ENCODE measurements around the gene PPRC1.

Gene PPRC1

GRCh38 chr10:102113956-102114857, 18.6 kb upstream of the PPRC1 start:
- no peaks in the 10 kb centered on the region for H3K27me3 Mint-ChIP-seq
- H3K27ac Mint-ChIP-seq = peak overlapping the region; percentile 80
- no peaks in the 10 kb centered on the region for H3K9me3 Mint-ChIP-seq
- peaks cover 18 to 32% of the 10 kb centered on the region in 2 donors for H3K36me3 Mint-ChIP-seq
- DNase-seq (no peak), ATAC-seq (replicated peaks) (peak; percentile 23 to 24)
- peak overlapping the region; percentile 94 for H3K4me3 Mint-ChIP-seq
- H3K4me1 Mint-ChIP-seq = peaks cover 56 to 69% of the 10 kb centered on the region in 2 donors

GRCh38 chr10:102114861-102115618, 17.8 kb upstream of the PPRC1 start:
- peak overlapping the region; percentile 94 for H3K4me3 Mint-ChIP-seq
- no peaks in the 10 kb centered on the region for H3K9me3 Mint-ChIP-seq
- ATAC-seq (replicated peaks) (peak; percentile 80 to 84), DNase-seq (peak; percentile 66)
- H3K27ac Mint-ChIP-seq = peak overlapping the region; percentile 92
- H3K27me3 Mint-ChIP-seq = no peaks in the 10 kb centered on the region
- H3K4me1 Mint-ChIP-seq = peaks cover 55 to 74% of the 10 kb centered on the region in 2 donors
- H3K36me3 Mint-ChIP-seq = peaks cover 14 to 24% of the 10 kb centered on the region in 2 donors

- no peak for ATAC-seq (replicated peaks)
- Mint-ChIP-seq H3K27ac (peak overlapping the region; percentile 20), H3K9me3 (no peaks in the 10 kb centered on the region), H3K4me1 (peaks cover 54 to 75% of the 10 kb centered on the region in 2 donors), H3K27me3 (no peaks in the 10 kb centered on the region), H3K36me3 (peaks cover 8 to 16% of the 10 kb centered on the region in 2 donors), H3K4me3 (peak overlapping the region; percentile 14 to 94)
- DNase-seq = no peak
These were observed 17.1 kb upstream of the PPRC1 start for GRCh38 chr10:102115775-102116174.

- Mint-ChIP-seq H3K27me3 (no peaks in the 10 kb centered on the region), H3K4me3 (peak overlapping the region; percentile 1 to 4), H3K36me3 (peaks cover 2 to 8% of the 10 kb centered on the region in 2 donors), H3K27ac (peak overlapping the region; percentile 1), H3K4me1 (peaks cover 62 to 79% of the 10 kb centered on the region in 2 donors), H3K9me3 (no peaks in the 10 kb centered on the region)
- no peak for ATAC-seq (replicated peaks)
- DNase-seq = no peak
These were observed 16.2 kb upstream of the PPRC1 start for GRCh38 chr10:102116656-102117055.

- Mint-ChIP-seq H3K9me3 (no peaks in the 10 kb centered on the region), H3K4me3 (peak overlapping the region; percentile 96 to 98), H3K27ac (peak overlapping the region; percentile 92), H3K27me3 (no peaks in the 10 kb centered on the region), H3K4me1 (peaks cover 62 to 78% of the 10 kb centered on the region in 2 donors), H3K36me3 (peaks cover 2 to 4% of the 10 kb centered on the region in 2 donors)
- DNase-seq (peak; percentile 24), ATAC-seq (replicated peaks) (peak; percentile 8 to 13)
These were observed 15.3 kb upstream of the PPRC1 start for GRCh38 chr10:102117391-102118159.

GRCh38 chr10:102118867-102119266, 14.0 kb upstream of the PPRC1 start:
- H3K4me1 Mint-ChIP-seq = peaks cover 57 to 65% of the 10 kb centered on the region in 2 donors
- H3K27me3 Mint-ChIP-seq = no peaks in the 10 kb centered on the region
- peaks cover 0 to 4% of the 10 kb centered on the region in 2 donors for H3K36me3 Mint-ChIP-seq
- peak overlapping the region; percentile 96 to 98 for H3K4me3 Mint-ChIP-seq
- no peaks in the 10 kb centered on the region for H3K9me3 Mint-ChIP-seq
- peak overlapping the region; percentile 92 for H3K27ac Mint-ChIP-seq
- ATAC-seq (replicated peaks) (peak in 1 of 2 donors; percentile 2), DNase-seq (peak; percentile 61)

GRCh38 chr10:102119417-102120141, 13.3 kb upstream of the PPRC1 start:
- DNase-seq = peak; percentile 39
- peak; percentile 33 to 40 for ATAC-seq (replicated peaks)

GRCh38 chr10:102120142-102120990, 12.5 kb upstream of the PPRC1 start, which contains the start of gene LDB1:
Gene LDB1, minus strand, starts transcription at chr10:102120368. Its CDS starts 258 bp downstream, at chr10:102120110.
- H3K27me3 Mint-ChIP-seq = no peaks in the 10 kb centered on the region
- peak; percentile 72 to 78 for ATAC-seq (replicated peaks)
- H3K9me3 Mint-ChIP-seq = no peaks in the 10 kb centered on the region
- peak; percentile 74 for DNase-seq
- H3K4me1 Mint-ChIP-seq = peaks cover 49 to 56% of the 10 kb centered on the region in 2 donors
- H3K27ac Mint-ChIP-seq = peak within 1 kb of the TSS; percentile 92
- no peaks in the 10 kb centered on the region for H3K36me3 Mint-ChIP-seq
- peak within 1 kb of the TSS; percentile 96 to 98 for H3K4me3 Mint-ChIP-seq

More at GRCh38 chr10:102119417-102120141, 13.3 kb upstream of the PPRC1 start:
- Mint-ChIP-seq H3K4me3 (peak overlapping the region; percentile 96 to 98), H3K9me3 (no peaks in the 10 kb centered on the region), H3K4me1 (peaks cover 56 to 64% of the 10 kb centered on the region in 2 donors), H3K36me3 (peaks cover 0 to 4% of the 10 kb centered on the region in 2 donors), H3K27me3 (no peaks in the 10 kb centered on the region), H3K27ac (peak overlapping the region; percentile 92)

GRCh38 chr10:102120991-102121738, 11.7 kb upstream of the PPRC1 start:
- Mint-ChIP-seq H3K4me3 (peak overlapping the region; percentile 96 to 98), H3K36me3 (no peaks in the 10 kb centered on the region), H3K4me1 (peaks cover 42 to 48% of the 10 kb centered on the region in 2 donors), H3K27ac (peak overlapping the region; percentile 92), H3K9me3 (no peaks in the 10 kb centered on the region), H3K27me3 (no peaks in the 10 kb centered on the region)
- ATAC-seq (replicated peaks) (no peak), DNase-seq (peak; percentile 12)

- Mint-ChIP-seq H3K9me3 (no peaks in the 10 kb centered on the region), H3K27ac (peak overlapping the region; percentile 37), H3K36me3 (no peaks in the 10 kb centered on the region), H3K4me1 (peaks cover 36 to 41% of the 10 kb centered on the region in 2 donors), H3K4me3 (peak overlapping the region; percentile 96 to 98), H3K27me3 (no peaks in the 10 kb centered on the region)
- no peak for ATAC-seq (replicated peaks)
- no peak for DNase-seq
These were observed 11.0 kb upstream of the PPRC1 start for GRCh38 chr10:102121739-102122372.

GRCh38 chr10:102122450-102122849, 10.4 kb upstream of the PPRC1 start:
- Mint-ChIP-seq H3K4me1 (peaks cover 30 to 35% of the 10 kb centered on the region in 2 donors), H3K36me3 (no peaks in the 10 kb centered on the region), H3K27me3 (no peaks in the 10 kb centered on the region), H3K9me3 (no peaks in the 10 kb centered on the region), H3K27ac (no peak overlapping the region), H3K4me3 (no peak overlapping the region)
- DNase-seq (no peak), ATAC-seq (replicated peaks) (no peak)
